Progenitor cell of endocrine pancreas (in vitro differentiated cells): Measurements from ENCODE around the gene MPG. TPM values are rescaled to one million over a fixed set of nuclear protein-coding genes. Genes with fewer than 3 reads are reported as not detected.

Experiments
- DNase-seq: peaks from one replicate; pipeline ENCODE4 v3.0.0; 2021; ENCODE audit warnings: low spot score; ENCODE audit not compliant: unreplicated experiment
- H3K27ac Mint-ChIP-seq: 2 replicates; pipeline ENCODE4 v1.8.0; 2021; ENCODE audit warnings: mild to moderate bottlenecking, moderate library complexity, mixed read lengths
- H3K27me3 Mint-ChIP-seq: 2 replicates; pipeline ENCODE4 v1.8.0; 2021; ENCODE audit warnings: mixed read lengths
- H3K36me3 Mint-ChIP-seq: 2 replicates; pipeline ENCODE4 v1.8.0; 2022; ENCODE audit warnings: mixed read lengths; ENCODE audit not compliant: insufficient read depth
- H3K4me1 Mint-ChIP-seq: 2 replicates; pipeline ENCODE4 v1.8.0; 2021; ENCODE audit warnings: low read depth, mixed read lengths
- H3K4me3 Mint-ChIP-seq: 2 replicates; pipeline ENCODE4 v1.8.0; 2021; ENCODE audit warnings: low read depth, mild to moderate bottlenecking, moderate library complexity, mixed read lengths
- H3K9me3 Mint-ChIP-seq: 2 replicates; pipeline ENCODE4 v1.8.0; 2021; ENCODE audit warnings: low read depth, mixed read lengths
- total RNA-seq: library from RNA; stranded (reverse); gene quantifications from 2 replicates; pipeline ENCODE4 v1.2.1, GENCODE V29; 2021
- TF ChIP-seq, protein P1 (sequence below): fragments of 200-600 bp; sonication (generic); IDR thresholded peaks from one replicate; pipeline ENCODE4 v1.5.0; 2021; ENCODE audit warnings: antibody characterized with exemption, mild to moderate bottlenecking; ENCODE audit not compliant: unreplicated experiment

Gene MPG
- total RNA-seq, 1 donor from 2014 or later = 35.2 TPM

GRCh38 chr16:97822-98221, 19.8 kb downstream of the MPG start:
- H3K4me3 Mint-ChIP-seq = no peak overlapping the region
- H3K27ac Mint-ChIP-seq = no peak overlapping the region
- no peaks in the 10 kb centered on the region for H3K27me3 Mint-ChIP-seq
- no peaks in the 10 kb centered on the region for H3K36me3 Mint-ChIP-seq
- H3K4me1 Mint-ChIP-seq = no peaks in the 10 kb centered on the region
- no peaks in the 10 kb centered on the region for H3K9me3 Mint-ChIP-seq
- DNase-seq = no peak
- TF ChIP-seq, protein P1, sequence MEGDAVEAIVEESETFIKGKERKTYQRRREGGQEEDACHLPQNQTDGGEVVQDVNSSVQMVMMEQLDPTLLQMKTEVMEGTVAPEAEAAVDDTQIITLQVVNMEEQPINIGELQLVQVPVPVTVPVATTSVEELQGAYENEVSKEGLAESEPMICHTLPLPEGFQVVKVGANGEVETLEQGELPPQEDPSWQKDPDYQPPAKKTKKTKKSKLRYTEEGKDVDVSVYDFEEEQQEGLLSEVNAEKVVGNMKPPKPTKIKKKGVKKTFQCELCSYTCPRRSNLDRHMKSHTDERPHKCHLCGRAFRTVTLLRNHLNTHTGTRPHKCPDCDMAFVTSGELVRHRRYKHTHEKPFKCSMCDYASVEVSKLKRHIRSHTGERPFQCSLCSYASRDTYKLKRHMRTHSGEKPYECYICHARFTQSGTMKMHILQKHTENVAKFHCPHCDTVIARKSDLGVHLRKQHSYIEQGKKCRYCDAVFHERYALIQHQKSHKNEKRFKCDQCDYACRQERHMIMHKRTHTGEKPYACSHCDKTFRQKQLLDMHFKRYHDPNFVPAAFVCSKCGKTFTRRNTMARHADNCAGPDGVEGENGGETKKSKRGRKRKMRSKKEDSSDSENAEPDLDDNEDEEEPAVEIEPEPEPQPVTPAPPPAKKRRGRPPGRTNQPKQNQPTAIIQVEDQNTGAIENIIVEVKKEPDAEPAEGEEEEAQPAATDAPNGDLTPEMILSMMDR = no peak

GRCh38 chr16:100989-101388, 23.0 kb downstream of the MPG start:
- H3K27ac Mint-ChIP-seq = no peak overlapping the region
- no peaks in the 10 kb centered on the region for H3K27me3 Mint-ChIP-seq
- no peaks in the 10 kb centered on the region for H3K36me3 Mint-ChIP-seq
- TF ChIP-seq, protein P1 = no peak
- no peak for DNase-seq
- H3K9me3 Mint-ChIP-seq = no peaks in the 10 kb centered on the region
- H3K4me3 Mint-ChIP-seq = no peak overlapping the region
- H3K4me1 Mint-ChIP-seq = no peaks in the 10 kb centered on the region

DNA sequence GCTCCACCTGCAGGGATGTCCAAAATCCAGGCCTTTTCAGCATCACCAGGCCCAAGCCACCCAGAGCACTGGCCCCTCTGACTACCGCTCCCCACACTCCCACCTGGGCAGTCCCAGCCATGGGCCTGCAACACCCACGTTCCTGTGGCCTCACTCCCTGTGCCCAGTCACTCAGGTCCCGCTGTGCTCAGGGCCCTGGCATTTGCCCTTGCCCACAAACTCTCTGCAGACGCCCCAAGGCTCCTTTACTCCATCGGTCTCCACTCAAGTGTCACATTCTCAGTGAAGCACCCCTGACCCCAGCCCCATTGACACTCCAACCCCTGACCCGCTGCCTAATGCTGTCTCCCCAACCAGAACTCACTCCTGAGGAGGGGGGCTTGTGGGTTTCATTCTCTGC, 23.6 kb downstream of the MPG start:
- H3K4me3 Mint-ChIP-seq = no peak overlapping the region
- H3K9me3 Mint-ChIP-seq = no peaks in the 10 kb centered on the region
- H3K36me3 Mint-ChIP-seq = peaks cover under 1% of the 10 kb centered on the region
- no peaks in the 10 kb centered on the region for H3K27me3 Mint-ChIP-seq
- DNase-seq = no peak
- no peaks in the 10 kb centered on the region for H3K4me1 Mint-ChIP-seq
- TF ChIP-seq, protein P1 = no peak
- peak overlapping the region; percentile 82 for H3K27ac Mint-ChIP-seq

- Mint-ChIP-seq H3K27me3 (no peaks in the 10 kb centered on the region), H3K4me1 (no peaks in the 10 kb centered on the region), H3K9me3 (no peaks in the 10 kb centered on the region), H3K27ac (peak overlapping the region; percentile 16), H3K4me3 (no peak overlapping the region), H3K36me3 (peaks cover 1% of the 10 kb centered on the region)
- TF ChIP-seq, protein P1 = no peak
- DNase-seq = no peak
Observed at GRCh38 chr16:102060-102855, 24.2 kb downstream of the MPG start.

GRCh38 chr16:104355-104754, 26.3 kb downstream of the MPG start:
- DNase-seq = no peak
- peaks cover 2% of the 10 kb centered on the region for H3K4me1 Mint-ChIP-seq
- TF ChIP-seq, protein P1 = no peak
- H3K27ac Mint-ChIP-seq = no peak overlapping the region
- no peak overlapping the region for H3K4me3 Mint-ChIP-seq
- H3K27me3 Mint-ChIP-seq = no peaks in the 10 kb centered on the region
- peaks cover 3% of the 10 kb centered on the region for H3K36me3 Mint-ChIP-seq
- no peaks in the 10 kb centered on the region for H3K9me3 Mint-ChIP-seq
